Mesodermal cell (in vitro differentiated cells): ENCODE results near the gene RPL23.

Experiments used
- H3K27ac ChIP-seq: 2 replicates; pipeline ENCODE4 v1.7.0; 2013; ENCODE audit warnings: mild to moderate bottlenecking, low read depth, low read length, moderate library complexity; ENCODE audit not compliant: severe bottlenecking
- H3K36me3 ChIP-seq: 2 replicates; pipeline ENCODE4 v1.7.1; 2013; ENCODE audit warnings: mild to moderate bottlenecking, low read length, moderate library complexity; ENCODE audit not compliant: control insufficient read depth, insufficient read depth
- H3K4me1 ChIP-seq: one replicate; pipeline ENCODE4 v1.7.1; 2013; ENCODE audit warnings: mild to moderate bottlenecking, low read length; ENCODE audit not compliant: insufficient read depth, control insufficient read depth, poor library complexity, severe bottlenecking
- H3K4me3 ChIP-seq: 2 replicates; pipeline ENCODE4 v1.7.0; 2013; ENCODE audit warnings: low read length, control low read depth, mild to moderate bottlenecking; ENCODE audit not compliant: insufficient read depth, poor library complexity, severe bottlenecking; ENCODE audit errors: extremely low read depth
- H3K9me3 ChIP-seq: 2 replicates; pipeline ENCODE4 v1.7.1; 2013; ENCODE audit warnings: mild to moderate bottlenecking, low read length, moderate library complexity; ENCODE audit not compliant: control insufficient read depth
- WGBS, 2 experiments: methylation state at CpG; one replicate each; pipeline ENCODE4 v1.1.5; 2013; ENCODE audit warnings: missing lambda C conversion rate in 2 of 2; ENCODE audit not compliant: insufficient coverage in 2 of 2; 5-methylcytosine and 5-hydroxymethylcytosine counted together

Gene RPL23

GRCh38 chr17:38825762-38826247 lies 27.7 kb downstream of the RPL23 start:
- Histone ChIP-seq H3K4me1 (peaks cover 12% of the 10 kb centered on the region), H3K36me3 (peaks cover 7% of the 10 kb centered on the region), H3K27ac (peak overlapping the region; percentile 100), H3K9me3 (no peaks in the 10 kb centered on the region), H3K4me3 (peak overlapping the region; percentile 71)
- WGBS, 2 experiments, result 91 to 93% methylated on average over 16 to 17 of the region's 17 CpGs

- Histone ChIP-seq H3K4me3 (peak within 1 kb of the TSS; percentile 71), H3K9me3 (no peaks in the 10 kb centered on the region), H3K36me3 (peaks cover 13% of the 10 kb centered on the region), H3K4me1 (peaks cover 12% of the 10 kb centered on the region), H3K27ac (peak within 1 kb of the TSS; percentile 100)
- 4% methylated on average over 44 to 49 of the region's 55 CpGs for WGBS, 2 experiments
Measured at GRCh38 chr17:38824899-38825761, 28.4 kb downstream of the RPL23 start, which contains the start of gene CWC25. Gene CWC25, minus strand, starts transcription at chr17:38825321. Its CDS starts 138 bp downstream, at chr17:38825183.

- no peak overlapping the region for H3K27ac ChIP-seq
- no peaks in the 10 kb centered on the region for H3K9me3 ChIP-seq
- 86 to 95% methylated on average over 5 of the region's 8 CpGs for WGBS, 2 experiments
- peaks cover 88% of the 10 kb centered on the region for H3K36me3 ChIP-seq
- H3K4me3 ChIP-seq, result no peak overlapping the region
- H3K4me1 ChIP-seq, result no peaks in the 10 kb centered on the region
Measured at GRCh38 chr17:38815576-38816193, 37.8 kb downstream of the RPL23 start.

GRCh38 chr17:38809828-38810227 lies 43.7 kb downstream of the RPL23 start:
- H3K4me3 ChIP-seq, result no peak overlapping the region
- WGBS, 2 experiments, result 89 to 95% methylated on average over 7 of the region's 7 CpGs
- no peaks in the 10 kb centered on the region for H3K4me1 ChIP-seq
- H3K27ac ChIP-seq, result no peak overlapping the region
- H3K36me3 ChIP-seq, result peaks cover 92% of the 10 kb centered on the region
- no peaks in the 10 kb centered on the region for H3K9me3 ChIP-seq

GRCh38 chr17:38800237-38800760 lies 53.2 kb downstream of the RPL23 start:
- peak overlapping the region; percentile 100 for H3K27ac ChIP-seq
- H3K4me3 ChIP-seq, result peak overlapping the region; percentile 80
- 27 to 40% methylated on average over 8 of the region's 14 CpGs for WGBS, 2 experiments
- H3K4me1 ChIP-seq, result peaks cover 15% of the 10 kb centered on the region
- H3K36me3 ChIP-seq, result peaks cover 69% of the 10 kb centered on the region
- H3K9me3 ChIP-seq, result no peaks in the 10 kb centered on the region

GRCh38 chr17:38799501-38800236 lies 53.9 kb downstream of the RPL23 start, which contains the start of gene PIP4K2B:
Gene PIP4K2B, minus strand, starts transcription at chr17:38799556. Its CDS starts 132 bp downstream, at chr17:38799424.
- Histone ChIP-seq H3K36me3 (peaks cover 69% of the 10 kb centered on the region), H3K4me3 (peak within 1 kb of the TSS; percentile 80)
- WGBS, 2 experiments, result 1% methylated on average over 34 to 35 of the region's 76 CpGs

GRCh38 chr17:38798614-38799500 lies 54.7 kb downstream of the RPL23 start:
- H3K4me3 ChIP-seq, result peak overlapping the region; percentile 80
- WGBS, 2 experiments, result 0 to 1% methylated on average over 35 to 47 of the region's 53 CpGs
- H3K27ac ChIP-seq, result peak overlapping the region; percentile 88
- H3K9me3 ChIP-seq, result no peaks in the 10 kb centered on the region
- peaks cover 15% of the 10 kb centered on the region for H3K4me1 ChIP-seq
- peaks cover 70% of the 10 kb centered on the region for H3K36me3 ChIP-seq

More at GRCh38 chr17:38799501-38800236, 53.9 kb downstream of the RPL23 start, which contains the start of gene PIP4K2B:
- Histone ChIP-seq H3K4me1 (peaks cover 15% of the 10 kb centered on the region), H3K9me3 (no peaks in the 10 kb centered on the region), H3K27ac (peak within 1 kb of the TSS; percentile 100)
